ENCODE measurements around the gene SAFB2. TPM values are rescaled to one million over a fixed set of nuclear protein-coding genes. Genes with fewer than 3 reads are reported as not detected.

Gene SAFB2
- total and polyA plus RNA-seq, 9 of the 15 experiments (the other 6 are each of a cell fraction or from before 2014, with no cell fraction given), result 4.5 to 103 (median 47.3) TPM

DNA sequence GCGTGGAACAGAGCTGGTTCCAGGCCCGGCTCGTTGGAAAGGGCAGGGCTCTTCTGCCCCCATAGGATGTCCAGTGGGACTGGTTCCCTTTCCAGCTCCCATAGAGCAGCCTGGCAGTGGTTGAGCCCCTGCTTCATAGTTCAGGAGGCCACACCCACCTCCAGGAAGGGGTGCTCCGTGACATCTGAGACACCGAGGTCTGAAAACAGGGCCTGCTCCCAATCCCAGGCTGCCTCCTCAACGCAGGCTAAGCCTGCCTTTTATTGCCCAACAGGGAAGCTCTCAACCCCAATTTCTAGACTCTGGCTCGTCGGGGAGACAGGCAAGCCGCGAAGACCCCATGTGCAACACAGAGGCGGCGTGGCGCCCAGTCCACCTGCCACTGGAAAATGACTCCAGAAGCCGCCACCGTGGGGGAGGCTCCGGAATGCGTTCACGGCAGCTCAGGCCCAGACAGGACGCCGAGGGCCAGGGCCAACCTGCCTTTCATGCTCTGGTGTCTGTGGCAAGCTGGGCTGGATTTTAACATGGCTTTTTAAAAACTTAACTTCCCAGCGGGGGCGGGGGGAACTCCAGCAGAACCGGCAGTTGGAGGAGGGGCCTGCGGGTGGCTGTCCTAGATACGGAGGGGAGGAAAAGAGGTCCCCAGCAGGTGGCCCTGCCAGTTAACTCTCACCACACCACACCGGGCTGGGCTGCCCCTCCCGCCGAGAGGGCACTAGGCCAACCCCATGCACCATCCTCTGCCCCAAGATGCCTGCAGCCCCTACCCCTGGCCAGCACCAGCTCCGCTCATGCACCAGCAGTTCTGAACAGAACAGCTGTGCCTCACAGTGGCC lies 36.9 kb downstream of the SAFB2 start (continued):
- TF ChIP-seq, protein P1, sequence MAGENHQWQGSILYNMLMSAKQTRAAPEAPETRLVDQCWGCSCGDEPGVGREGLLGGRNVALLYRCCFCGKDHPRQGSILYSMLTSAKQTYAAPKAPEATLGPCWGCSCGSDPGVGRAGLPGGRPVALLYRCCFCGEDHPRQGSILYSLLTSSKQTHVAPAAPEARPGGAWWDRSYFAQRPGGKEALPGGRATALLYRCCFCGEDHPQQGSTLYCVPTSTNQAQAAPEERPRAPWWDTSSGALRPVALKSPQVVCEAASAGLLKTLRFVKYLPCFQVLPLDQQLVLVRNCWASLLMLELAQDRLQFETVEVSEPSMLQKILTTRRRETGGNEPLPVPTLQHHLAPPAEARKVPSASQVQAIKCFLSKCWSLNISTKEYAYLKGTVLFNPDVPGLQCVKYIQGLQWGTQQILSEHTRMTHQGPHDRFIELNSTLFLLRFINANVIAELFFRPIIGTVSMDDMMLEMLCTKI (IDR thresholded peaks at IDR 0.05; ENCODE audit: partially characterized antibody), result no peak
- TF ChIP-seq ELF4 (CRISPR knock-in tag; IDR thresholded peaks at IDR 0.05), result no peak
- TF ChIP-seq, protein P2, sequence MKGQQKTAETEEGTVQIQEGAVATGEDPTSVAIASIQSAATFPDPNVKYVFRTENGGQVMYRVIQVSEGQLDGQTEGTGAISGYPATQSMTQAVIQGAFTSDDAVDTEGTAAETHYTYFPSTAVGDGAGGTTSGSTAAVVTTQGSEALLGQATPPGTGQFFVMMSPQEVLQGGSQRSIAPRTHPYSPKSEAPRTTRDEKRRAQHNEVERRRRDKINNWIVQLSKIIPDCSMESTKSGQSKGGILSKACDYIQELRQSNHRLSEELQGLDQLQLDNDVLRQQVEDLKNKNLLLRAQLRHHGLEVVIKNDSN (CRISPR knock-in tag; IDR thresholded peaks at IDR 0.05), result no peak
- TF ChIP-seq, protein P3, sequence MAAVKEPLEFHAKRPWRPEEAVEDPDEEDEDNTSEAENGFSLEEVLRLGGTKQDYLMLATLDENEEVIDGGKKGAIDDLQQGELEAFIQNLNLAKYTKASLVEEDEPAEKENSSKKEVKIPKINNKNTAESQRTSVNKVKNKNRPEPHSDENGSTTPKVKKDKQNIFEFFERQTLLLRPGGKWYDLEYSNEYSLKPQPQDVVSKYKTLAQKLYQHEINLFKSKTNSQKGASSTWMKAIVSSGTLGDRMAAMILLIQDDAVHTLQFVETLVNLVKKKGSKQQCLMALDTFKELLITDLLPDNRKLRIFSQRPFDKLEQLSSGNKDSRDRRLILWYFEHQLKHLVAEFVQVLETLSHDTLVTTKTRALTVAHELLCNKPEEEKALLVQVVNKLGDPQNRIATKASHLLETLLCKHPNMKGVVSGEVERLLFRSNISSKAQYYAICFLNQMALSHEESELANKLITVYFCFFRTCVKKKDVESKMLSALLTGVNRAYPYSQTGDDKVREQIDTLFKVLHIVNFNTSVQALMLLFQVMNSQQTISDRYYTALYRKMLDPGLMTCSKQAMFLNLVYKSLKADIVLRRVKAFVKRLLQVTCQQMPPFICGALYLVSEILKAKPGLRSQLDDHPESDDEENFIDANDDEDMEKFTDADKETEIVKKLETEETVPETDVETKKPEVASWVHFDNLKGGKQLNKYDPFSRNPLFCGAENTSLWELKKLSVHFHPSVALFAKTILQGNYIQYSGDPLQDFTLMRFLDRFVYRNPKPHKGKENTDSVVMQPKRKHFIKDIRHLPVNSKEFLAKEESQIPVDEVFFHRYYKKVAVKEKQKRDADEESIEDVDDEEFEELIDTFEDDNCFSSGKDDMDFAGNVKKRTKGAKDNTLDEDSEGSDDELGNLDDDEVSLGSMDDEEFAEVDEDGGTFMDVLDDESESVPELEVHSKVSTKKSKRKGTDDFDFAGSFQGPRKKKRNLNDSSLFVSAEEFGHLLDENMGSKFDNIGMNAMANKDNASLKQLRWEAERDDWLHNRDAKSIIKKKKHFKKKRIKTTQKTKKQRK (IDR thresholded peaks at IDR 0.05; ENCODE audit: borderline replicate concordance, low read depth, low read length), result no peak
- no peak for TF ChIP-seq RBM15 (IDR thresholded peaks at IDR 0.05; ENCODE audit: insufficient read depth, low read length)
- TF ChIP-seq ZNF316 (IDR thresholded peaks at IDR 0.05), result no peak
- no peak for TF ChIP-seq RBM25 (IDR thresholded peaks at IDR 0.05; ENCODE audit: low read depth, low read length, severe bottlenecking)
- TF ChIP-seq, protein P4, sequence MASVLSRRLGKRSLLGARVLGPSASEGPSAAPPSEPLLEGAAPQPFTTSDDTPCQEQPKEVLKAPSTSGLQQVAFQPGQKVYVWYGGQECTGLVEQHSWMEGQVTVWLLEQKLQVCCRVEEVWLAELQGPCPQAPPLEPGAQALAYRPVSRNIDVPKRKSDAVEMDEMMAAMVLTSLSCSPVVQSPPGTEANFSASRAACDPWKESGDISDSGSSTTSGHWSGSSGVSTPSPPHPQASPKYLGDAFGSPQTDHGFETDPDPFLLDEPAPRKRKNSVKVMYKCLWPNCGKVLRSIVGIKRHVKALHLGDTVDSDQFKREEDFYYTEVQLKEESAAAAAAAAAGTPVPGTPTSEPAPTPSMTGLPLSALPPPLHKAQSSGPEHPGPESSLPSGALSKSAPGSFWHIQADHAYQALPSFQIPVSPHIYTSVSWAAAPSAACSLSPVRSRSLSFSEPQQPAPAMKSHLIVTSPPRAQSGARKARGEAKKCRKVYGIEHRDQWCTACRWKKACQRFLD (CRISPR knock-in tag; IDR thresholded peaks at IDR 0.05), result no peak
- TF ChIP-seq SAFB2 (IDR thresholded peaks at IDR 0.05; ENCODE audit: borderline replicate concordance, low read depth, low read length, severe bottlenecking), result no peak
- TF ChIP-seq, protein P5, sequence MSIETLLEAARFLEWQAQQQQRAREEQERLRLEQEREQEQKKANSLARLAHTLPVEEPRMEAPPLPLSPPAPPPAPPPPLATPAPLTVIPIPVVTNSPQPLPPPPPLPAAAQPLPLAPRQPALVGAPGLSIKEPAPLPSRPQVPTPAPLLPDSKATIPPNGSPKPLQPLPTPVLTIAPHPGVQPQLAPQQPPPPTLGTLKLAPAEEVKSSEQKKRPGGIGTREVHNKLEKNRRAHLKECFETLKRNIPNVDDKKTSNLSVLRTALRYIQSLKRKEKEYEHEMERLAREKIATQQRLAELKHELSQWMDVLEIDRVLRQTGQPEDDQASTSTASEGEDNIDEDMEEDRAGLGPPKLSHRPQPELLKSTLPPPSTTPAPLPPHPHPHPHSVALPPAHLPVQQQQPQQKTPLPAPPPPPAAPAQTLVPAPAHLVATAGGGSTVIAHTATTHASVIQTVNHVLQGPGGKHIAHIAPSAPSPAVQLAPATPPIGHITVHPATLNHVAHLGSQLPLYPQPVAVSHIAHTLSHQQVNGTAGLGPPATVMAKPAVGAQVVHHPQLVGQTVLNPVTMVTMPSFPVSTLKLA (conservative IDR thresholded peaks at IDR 0.05), result 0 out of 4 replicates have a peak, but pooled peaks of 1 of the 2 experiments have one; percentile 24
- TF ChIP-seq ILF3 (IDR thresholded peaks at IDR 0.05; ENCODE audit: borderline replicate concordance), result no peak
- no peak for TF ChIP-seq CC2D1A (IDR thresholded peaks at IDR 0.05)
- TF ChIP-seq, protein P6, sequence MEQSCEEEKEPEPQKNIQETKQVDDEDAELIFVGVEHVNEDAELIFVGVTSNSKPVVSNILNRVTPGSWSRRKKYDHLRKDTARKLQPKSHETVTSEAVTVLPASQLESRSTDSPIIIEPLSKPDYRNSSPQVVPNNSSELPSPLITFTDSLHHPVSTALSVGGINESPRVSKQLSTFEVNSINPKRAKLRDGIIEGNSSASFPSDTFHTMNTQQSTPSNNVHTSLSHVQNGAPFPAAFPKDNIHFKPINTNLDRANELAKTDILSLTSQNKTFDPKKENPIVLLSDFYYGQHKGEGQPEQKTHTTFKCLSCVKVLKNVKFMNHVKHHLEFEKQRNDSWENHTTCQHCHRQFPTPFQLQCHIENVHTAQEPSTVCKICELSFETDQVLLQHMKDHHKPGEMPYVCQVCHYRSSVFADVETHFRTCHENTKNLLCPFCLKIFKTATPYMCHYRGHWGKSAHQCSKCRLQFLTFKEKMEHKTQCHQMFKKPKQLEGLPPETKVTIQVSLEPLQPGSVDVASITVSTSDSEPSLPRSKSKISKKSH (CRISPR knock-in tag; IDR thresholded peaks at IDR 0.05), result no peak
- no peak for TF ChIP-seq ZNF146 (CRISPR knock-in tag; IDR thresholded peaks at IDR 0.05; ENCODE audit: unreplicated experiment)
- TF ChIP-seq ZNF444 (CRISPR knock-in tag; IDR thresholded peaks at IDR 0.05), result no peak

All from K562 (cell line).